NB4 (cell line): ENCODE measurements around the gene ZNF3.
"Not testable (repeated sequence)": the region's sequence is repeated elsewhere in the genome, so short reads cannot be mapped to it uniquely, and the experiment has no call there.

Experiments
- DNase-seq: peaks from one replicate; pipeline ENCODE4 v3.0.0; 2010; ENCODE audit warnings: low read depth
- H3K4me3 ChIP-seq: one replicate; pipeline ENCODE4 v1.5.1; 2011; ENCODE audit warnings: mild to moderate bottlenecking, low read depth, low read length, moderate library complexity
- MYC ChIP-seq: IDR thresholded peaks from 2 replicates; pipeline ENCODE4 v1.6.1; 2011; ENCODE audit warnings: low read depth, low read length
- POLR2A ChIP-seq: IDR thresholded peaks from 2 replicates; pipeline ENCODE4 v1.6.1; 2011; ENCODE audit warnings: mild to moderate bottlenecking; ENCODE audit not compliant: insufficient read length; ENCODE audit errors: extremely low read depth
- TF ChIP-seq, protein P1 (sequence below): IDR thresholded peaks from one replicate; pipeline ENCODE4 v1.5.1; 2012; ENCODE audit warnings: low read depth, low read length
- TF ChIP-seq, protein P2 (sequence below): IDR thresholded peaks from 2 replicates; pipeline ENCODE4 v1.6.1; 2011; ENCODE audit warnings: low read depth, low read length

The ZNF3 gene

DNA sequence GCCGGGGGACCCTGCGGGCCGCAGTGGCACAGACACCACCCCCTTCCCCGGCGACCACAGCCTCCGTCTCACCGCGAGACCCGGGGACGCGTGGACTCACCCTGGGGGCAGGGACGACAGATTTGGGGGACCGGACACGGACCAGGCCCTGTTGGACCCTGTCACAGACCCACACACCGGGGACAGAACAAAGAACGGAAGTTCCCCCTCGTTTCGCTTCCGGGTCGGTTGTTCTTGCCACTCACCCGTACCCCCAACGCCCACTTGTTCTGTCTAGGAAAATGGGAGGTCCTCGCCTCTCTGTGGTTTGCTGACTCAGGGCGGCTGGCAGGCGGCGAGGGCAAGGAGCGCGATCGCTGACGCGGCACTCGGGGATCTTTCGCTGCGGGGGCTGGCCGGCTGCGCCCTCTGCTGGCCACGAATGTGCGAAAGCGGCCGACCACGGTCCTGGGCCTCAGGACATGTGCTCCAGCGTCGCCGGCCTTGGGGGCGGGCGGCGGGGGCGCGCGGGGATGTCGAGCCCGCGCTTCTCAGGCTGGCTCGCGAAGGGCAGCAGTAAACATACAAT lies at the start of gene ZNF3:
Gene ZNF3 (minus strand): TSS at position 189 of the 568 bp plus-strand sequence. CDS start 4,366 bp downstream, outside the sequence.
- H3K4me3 ChIP-seq = peak within 1 kb of the TSS; percentile 97
- TF ChIP-seq POLR2A (peak; percentile 88), MYC (peak; percentile 99)
- TF ChIP-seq, protein P1, sequence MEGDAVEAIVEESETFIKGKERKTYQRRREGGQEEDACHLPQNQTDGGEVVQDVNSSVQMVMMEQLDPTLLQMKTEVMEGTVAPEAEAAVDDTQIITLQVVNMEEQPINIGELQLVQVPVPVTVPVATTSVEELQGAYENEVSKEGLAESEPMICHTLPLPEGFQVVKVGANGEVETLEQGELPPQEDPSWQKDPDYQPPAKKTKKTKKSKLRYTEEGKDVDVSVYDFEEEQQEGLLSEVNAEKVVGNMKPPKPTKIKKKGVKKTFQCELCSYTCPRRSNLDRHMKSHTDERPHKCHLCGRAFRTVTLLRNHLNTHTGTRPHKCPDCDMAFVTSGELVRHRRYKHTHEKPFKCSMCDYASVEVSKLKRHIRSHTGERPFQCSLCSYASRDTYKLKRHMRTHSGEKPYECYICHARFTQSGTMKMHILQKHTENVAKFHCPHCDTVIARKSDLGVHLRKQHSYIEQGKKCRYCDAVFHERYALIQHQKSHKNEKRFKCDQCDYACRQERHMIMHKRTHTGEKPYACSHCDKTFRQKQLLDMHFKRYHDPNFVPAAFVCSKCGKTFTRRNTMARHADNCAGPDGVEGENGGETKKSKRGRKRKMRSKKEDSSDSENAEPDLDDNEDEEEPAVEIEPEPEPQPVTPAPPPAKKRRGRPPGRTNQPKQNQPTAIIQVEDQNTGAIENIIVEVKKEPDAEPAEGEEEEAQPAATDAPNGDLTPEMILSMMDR = peak; percentile 87
- TF ChIP-seq, protein P2, sequence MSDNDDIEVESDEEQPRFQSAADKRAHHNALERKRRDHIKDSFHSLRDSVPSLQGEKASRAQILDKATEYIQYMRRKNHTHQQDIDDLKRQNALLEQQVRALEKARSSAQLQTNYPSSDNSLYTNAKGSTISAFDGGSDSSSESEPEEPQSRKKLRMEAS = peak; percentile 97
- DNase-seq = peak; percentile 100

DNA sequence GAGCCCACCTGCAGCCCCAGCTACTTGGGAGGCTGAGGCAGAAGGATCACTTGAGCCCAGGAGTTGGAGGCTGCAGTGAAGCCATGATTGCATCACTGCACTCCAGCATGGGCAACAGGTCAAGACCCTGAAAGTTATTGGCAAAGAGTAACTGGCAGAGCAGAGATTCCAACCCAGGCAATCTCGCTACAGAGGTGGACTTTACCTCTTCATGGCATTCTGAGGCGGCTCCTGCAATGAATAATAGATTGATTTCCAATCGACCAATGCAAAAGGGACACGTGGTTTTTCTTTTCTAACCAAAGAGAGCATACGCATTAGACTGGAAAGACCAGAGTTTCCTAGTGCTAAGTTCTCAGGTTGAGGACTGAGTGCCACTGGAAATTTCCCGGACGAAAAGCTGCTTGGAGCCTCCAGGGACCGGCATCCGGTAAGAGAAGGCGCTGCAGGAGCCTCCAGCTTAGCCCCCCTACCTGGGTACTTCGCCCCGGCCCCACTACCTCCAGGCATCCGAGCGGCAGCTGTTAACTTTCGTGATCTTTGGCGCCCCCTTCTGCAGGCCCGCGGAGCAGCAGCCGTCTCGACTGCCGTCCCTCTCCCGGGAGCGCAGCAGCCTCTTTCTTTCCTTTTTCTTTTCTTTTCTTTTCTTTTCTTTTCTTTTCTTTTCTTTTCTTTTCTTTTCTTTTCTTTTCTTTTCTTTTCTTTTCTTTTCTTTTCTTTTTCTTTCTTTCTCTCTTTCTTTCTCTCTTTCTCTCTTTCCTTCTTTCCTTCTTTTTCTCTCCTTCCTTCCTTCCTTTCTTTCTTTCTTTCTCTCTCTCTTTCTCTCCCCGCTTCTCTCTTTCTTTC lies 49.3 kb upstream of the ZNF3 start:
- TF ChIP-seq POLR2A = no peak
- 0 out of 2 replicates have a peak, but pooled peaks have one; percentile 18 for TF ChIP-seq MYC
- TF ChIP-seq, protein P2 = peak; percentile 86
- TF ChIP-seq, protein P1 = peak; percentile 79
- H3K4me3 ChIP-seq = peak overlapping the region; percentile 25
- peak; percentile 79 for DNase-seq

DNA sequence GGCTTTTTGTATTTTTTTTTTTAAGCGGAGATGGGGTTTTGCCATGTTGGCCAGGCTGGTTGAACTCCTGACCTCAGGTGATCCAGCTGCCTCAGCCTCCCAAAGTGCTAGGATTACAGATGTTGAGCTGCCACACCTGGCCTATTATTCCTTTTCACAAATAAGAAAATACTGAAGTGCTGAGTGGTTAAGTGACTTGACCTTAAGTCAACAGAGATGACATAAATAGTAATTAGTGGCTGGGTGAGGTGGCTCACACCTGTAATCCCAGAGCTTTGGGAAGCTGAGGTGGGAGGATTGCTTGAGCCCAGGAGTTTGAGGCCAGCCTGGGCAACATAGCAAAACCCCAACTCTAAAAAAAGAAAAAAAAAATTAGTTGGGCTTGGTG lies 48.7 kb upstream of the ZNF3 start:
- not testable (repeated sequence) for DNase-seq, H3K4me3 ChIP-seq

DNA sequence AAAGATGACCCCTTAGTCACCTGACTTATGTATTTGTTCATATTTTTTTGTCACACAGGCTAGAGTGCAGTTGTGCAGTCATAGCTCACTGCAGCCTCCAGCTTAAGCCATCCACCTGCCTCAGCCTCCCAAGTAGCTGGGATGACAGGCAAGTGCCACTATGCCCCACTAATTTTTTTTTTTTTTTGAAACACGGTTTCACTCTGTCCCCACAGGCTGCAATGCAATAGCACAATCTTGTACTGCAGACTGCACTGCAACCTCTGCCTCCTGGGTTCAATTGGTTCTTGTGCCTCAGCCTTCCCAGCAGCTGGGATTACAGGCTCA lies 47.1 kb upstream of the ZNF3 start:
- TF ChIP-seq POLR2A = no peak
- TF ChIP-seq, protein P1 = no peak
- TF ChIP-seq, protein P2 = no peak
- TF ChIP-seq MYC = no peak
- no peak for DNase-seq
- H3K4me3 ChIP-seq = no peak overlapping the region

DNA sequence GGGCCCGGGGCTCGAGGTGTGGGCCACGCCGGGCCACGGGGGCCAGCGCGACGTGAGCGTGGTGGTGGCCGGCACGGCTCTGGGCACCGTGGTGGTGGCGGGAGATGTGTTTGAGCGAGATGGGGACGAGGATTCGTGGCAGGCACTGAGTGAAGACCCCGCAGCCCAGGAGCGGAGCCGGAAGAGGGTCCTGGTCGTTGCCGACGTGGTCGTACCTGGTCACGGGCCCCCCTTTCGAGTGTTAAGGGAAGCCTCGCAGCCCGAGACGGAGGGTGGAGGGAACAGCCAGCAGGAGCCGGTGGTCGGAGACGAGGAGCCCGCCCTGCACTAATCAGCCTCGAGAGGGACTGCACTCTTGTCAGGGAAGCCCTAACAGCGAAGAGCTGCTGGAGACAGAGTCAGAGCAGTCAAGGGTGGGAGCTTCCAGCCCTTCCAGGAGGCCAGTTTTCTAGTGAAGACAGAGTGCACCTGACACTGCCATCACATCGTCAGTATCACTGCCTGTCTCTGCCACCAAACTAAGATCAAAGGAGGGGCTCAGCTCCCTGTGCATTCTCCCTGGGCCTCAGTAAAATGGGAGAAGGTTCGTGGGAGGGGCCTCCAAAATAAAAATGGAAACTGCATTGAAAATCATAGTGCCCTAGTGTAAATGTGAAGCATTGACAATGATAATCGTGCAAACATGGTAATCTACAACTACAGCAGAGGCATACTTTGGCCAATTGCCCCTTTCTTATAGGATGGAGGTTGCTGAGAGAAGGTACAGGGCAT lies 46.5 kb upstream of the ZNF3 start:
- H3K4me3 ChIP-seq = peak overlapping the region; percentile 96
- TF ChIP-seq, protein P2 = no peak
- TF ChIP-seq, protein P1 = no peak
- no peak for TF ChIP-seq MYC
- TF ChIP-seq POLR2A = no peak
- peak; percentile 57 for DNase-seq
